ENCODE data around the gene MRPL14. TPM values are rescaled to one million over a fixed set of nuclear protein-coding genes. Genes with fewer than 3 reads are reported as not detected.

MRPL14 gene
- total RNA-seq, 2 donors from 2014 or later: 72.0 to 77.7 TPM

DNA sequence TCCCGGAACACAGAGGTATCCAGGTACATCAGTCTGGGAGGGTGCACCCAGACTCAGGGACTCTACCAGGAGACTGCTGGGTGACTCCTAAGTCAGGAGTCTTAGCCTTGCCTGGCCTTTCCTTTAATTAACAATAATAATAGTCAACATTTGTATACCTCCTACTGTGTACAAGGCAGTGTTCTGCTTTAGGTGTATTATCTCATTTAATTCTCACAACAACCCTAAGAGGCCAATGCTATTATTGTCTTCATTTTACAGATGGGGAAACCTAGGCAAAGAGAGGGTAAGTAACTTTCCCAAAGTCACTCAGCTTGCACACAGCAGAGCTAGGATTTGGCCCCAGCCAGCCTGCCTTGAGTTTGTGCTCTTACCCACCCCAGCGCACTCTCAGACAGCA lies 39.6 kb downstream of the MRPL14 start:
- Histone ChIP-seq H3K27me3 (no peaks in the 10 kb centered on the region), H3K36me3 (no peaks in the 10 kb centered on the region), H3K27ac (no peak overlapping the region), H3K4me1 (no peaks in the 10 kb centered on the region), H3K4me3 (no peak overlapping the region), H3K9me3 (no peaks in the 10 kb centered on the region), H3K9ac (ENCODE audit: low read depth in 2 of 2, low read length in 2 of 2) (no peak overlapping the region)
- intact Hi-C loops (cut with DNase I): no loop called here
- no peak for DNase-seq
- TF ChIP-seq, protein P1, sequence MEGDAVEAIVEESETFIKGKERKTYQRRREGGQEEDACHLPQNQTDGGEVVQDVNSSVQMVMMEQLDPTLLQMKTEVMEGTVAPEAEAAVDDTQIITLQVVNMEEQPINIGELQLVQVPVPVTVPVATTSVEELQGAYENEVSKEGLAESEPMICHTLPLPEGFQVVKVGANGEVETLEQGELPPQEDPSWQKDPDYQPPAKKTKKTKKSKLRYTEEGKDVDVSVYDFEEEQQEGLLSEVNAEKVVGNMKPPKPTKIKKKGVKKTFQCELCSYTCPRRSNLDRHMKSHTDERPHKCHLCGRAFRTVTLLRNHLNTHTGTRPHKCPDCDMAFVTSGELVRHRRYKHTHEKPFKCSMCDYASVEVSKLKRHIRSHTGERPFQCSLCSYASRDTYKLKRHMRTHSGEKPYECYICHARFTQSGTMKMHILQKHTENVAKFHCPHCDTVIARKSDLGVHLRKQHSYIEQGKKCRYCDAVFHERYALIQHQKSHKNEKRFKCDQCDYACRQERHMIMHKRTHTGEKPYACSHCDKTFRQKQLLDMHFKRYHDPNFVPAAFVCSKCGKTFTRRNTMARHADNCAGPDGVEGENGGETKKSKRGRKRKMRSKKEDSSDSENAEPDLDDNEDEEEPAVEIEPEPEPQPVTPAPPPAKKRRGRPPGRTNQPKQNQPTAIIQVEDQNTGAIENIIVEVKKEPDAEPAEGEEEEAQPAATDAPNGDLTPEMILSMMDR (IDR thresholded peaks at IDR 0.05): no peak

GRCh38 chr6:44086931-44087574 lies 40.2 kb downstream of the MRPL14 start:
- Histone ChIP-seq H3K9me3 (no peaks in the 10 kb centered on the region), H3K27me3 (no peaks in the 10 kb centered on the region), H3K4me3 (no peak overlapping the region), H3K4me1 (no peaks in the 10 kb centered on the region), H3K27ac (no peak overlapping the region), H3K9ac (ENCODE audit: low read depth in 2 of 2, low read length in 2 of 2) (no peak overlapping the region), H3K36me3 (no peaks in the 10 kb centered on the region)
- intact Hi-C loops (cut with DNase I): no loop called here
- TF ChIP-seq, protein P1 (IDR thresholded peaks at IDR 0.05): no peak
- DNase-seq: no peak

DNA sequence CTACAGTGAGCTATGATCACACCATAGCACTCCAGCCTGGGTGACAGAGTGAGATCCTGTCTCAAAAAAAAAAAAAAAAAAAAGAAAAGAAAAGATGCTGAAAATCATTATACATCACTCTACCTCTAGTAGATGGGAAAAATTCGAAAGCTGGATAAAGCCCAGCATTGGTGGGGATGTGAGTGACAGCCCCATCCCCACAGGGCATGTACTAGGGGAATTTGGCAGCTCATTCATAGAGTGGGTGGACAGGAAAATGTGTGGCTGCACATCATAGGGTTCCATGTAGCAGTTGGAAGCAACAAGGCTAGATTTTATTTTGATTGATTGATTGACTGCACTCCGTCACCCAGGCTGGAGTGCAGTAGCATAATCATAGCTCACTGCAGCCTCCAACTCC lies 42.0 kb downstream of the MRPL14 start:
- H3K9ac ChIP-seq (ENCODE audit: low read depth in 2 of 2, low read length in 2 of 2): no peak overlapping the region
- no peak overlapping the region for H3K27ac ChIP-seq
- H3K27me3 ChIP-seq: no peaks in the 10 kb centered on the region
- TF ChIP-seq, protein P1 (IDR thresholded peaks at IDR 0.05): no peak
- no peaks in the 10 kb centered on the region for H3K36me3 ChIP-seq
- H3K4me1 ChIP-seq: no peaks in the 10 kb centered on the region
- DNase-seq: no peak
- no peaks in the 10 kb centered on the region for H3K9me3 ChIP-seq
- intact Hi-C loops (cut with DNase I): no loop called here
- H3K4me3 ChIP-seq: no peak overlapping the region

DNA sequence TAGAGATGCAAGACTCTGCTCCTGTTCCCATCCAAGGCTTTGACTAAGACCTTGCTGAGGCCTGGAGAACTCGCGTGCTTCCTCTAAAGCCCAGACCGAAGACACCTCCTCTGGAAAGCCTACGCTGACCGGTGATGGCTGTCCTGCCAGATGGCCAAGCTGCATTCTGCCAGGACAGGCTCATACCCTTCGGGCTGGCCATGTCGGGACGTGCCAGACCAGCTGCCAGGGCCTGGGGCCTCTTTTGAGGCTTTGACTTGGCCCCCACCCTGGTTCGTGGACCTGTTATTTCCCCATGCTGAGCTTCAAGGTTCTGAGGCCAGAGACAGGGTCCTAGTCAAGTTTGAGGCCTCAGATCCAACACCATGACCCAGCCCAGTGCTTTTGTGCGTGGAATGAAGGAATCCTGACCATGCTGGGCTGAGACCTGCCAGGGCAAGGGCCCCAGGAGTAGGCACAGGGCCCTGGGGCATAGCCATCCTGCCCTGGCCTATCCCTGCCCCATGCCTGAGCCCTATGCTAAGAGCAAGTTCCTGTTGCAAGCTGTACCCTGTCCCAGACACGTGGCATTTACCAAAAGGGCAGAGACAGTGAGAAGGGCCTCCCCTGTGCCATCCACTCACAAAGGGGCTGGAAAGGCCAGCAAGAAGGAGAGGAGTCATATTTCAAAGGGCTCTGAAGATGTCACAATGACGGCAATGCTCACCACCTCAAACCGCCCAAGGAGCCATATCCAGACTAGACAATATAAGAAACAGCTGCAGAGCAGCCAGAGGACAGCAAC lies 42.8 kb downstream of the MRPL14 start:
- no peaks in the 10 kb centered on the region for H3K9me3 ChIP-seq
- H3K4me1 ChIP-seq: no peaks in the 10 kb centered on the region
- intact Hi-C loops (cut with DNase I): no loop called here

GRCh38 chr6:44082872-44083321 lies 44.4 kb downstream of the MRPL14 start:
- no peak for DNase-seq
- no peak overlapping the region for H3K27ac ChIP-seq
- no peaks in the 10 kb centered on the region for H3K27me3 ChIP-seq
- intact Hi-C loops (cut with DNase I): no loop called here
- no peaks in the 10 kb centered on the region for H3K9me3 ChIP-seq
- TF ChIP-seq, protein P1 (IDR thresholded peaks at IDR 0.05): no peak
- H3K4me3 ChIP-seq: no peak overlapping the region
- no peak overlapping the region for H3K9ac ChIP-seq (ENCODE audit: low read depth in 2 of 2, low read length in 2 of 2)
- H3K4me1 ChIP-seq: no peaks in the 10 kb centered on the region
- H3K36me3 ChIP-seq: no peaks in the 10 kb centered on the region

More for the DNA sequence above, 42.8 kb downstream of the MRPL14 start:
- H3K36me3 ChIP-seq: no peaks in the 10 kb centered on the region
- no peak overlapping the region for H3K9ac ChIP-seq (ENCODE audit: low read depth in 2 of 2, low read length in 2 of 2)
- no peak overlapping the region for H3K27ac ChIP-seq
- H3K4me3 ChIP-seq: no peak overlapping the region
- TF ChIP-seq, protein P1 (IDR thresholded peaks at IDR 0.05): no peak
- no peaks in the 10 kb centered on the region for H3K27me3 ChIP-seq
- DNase-seq: no peak
